GM19025 (cell line): Measurements from ENCODE around the gene LAGE3.
A peak's percentile ranks its signal among the peaks of the same experiment; 100 is the strongest.

Experiments
- ATAC-seq: cut with Tn5 transposase; IDR thresholded peaks from one replicate; pipeline ENCODE4 v1.9.1; 2021; ENCODE audit warnings: mild to moderate bottlenecking, low read depth, moderate library complexity; ENCODE audit not compliant: unreplicated experiment

LAGE3 gene, protein sequence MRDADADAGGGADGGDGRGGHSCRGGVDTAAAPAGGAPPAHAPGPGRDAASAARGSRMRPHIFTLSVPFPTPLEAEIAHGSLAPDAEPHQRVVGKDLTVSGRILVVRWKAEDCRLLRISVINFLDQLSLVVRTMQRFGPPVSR

DNA sequence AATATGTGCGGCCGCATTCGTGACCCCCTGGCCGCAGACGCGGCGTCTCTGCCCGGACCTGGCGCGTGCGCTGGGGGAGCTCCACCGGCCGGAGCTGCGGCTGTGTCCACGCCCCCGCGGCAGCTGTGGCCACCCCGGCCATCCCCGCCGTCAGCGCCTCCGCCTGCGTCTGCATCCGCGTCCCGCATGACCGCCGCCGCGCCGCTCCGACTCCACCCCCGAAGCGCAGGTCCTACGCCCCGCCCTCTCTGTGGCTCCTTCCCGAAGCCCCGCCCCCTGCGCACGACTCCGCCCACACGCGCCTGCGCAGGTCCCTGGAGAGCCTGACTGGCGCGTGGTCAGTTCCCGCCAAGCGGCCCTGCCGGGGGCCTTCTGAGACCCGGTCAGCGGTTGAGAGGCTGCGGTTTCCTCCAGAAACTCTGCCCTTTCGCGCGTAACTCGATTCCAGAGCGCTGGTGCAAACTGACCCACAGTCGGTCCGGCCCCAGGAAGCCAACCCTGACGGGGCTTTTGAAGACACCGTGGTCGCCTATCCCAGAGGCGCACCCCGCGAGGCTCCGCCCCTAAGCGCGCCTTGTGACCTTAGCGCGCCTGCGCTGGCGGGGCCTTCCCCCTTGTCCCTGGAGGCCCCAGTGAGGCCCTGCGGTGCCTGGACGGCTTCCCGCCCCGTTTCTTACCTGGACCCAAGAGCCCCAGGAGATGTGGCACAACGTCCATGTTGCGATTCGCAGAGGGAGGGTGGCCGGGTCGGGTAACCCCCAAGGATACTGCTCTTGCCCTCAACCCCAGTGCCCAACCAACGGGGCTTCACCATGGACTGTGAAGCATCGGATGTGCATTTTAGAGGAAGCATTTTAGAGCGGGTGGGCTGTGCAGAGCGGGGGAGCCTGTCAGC lies at the start of gene LAGE3:
TSS of gene LAGE3 (minus strand) at position 554 of the 895 bp plus-strand sequence. CDS start at position 188, 366 bp downstream.
- peak; percentile 85 for ATAC-seq

DNA sequence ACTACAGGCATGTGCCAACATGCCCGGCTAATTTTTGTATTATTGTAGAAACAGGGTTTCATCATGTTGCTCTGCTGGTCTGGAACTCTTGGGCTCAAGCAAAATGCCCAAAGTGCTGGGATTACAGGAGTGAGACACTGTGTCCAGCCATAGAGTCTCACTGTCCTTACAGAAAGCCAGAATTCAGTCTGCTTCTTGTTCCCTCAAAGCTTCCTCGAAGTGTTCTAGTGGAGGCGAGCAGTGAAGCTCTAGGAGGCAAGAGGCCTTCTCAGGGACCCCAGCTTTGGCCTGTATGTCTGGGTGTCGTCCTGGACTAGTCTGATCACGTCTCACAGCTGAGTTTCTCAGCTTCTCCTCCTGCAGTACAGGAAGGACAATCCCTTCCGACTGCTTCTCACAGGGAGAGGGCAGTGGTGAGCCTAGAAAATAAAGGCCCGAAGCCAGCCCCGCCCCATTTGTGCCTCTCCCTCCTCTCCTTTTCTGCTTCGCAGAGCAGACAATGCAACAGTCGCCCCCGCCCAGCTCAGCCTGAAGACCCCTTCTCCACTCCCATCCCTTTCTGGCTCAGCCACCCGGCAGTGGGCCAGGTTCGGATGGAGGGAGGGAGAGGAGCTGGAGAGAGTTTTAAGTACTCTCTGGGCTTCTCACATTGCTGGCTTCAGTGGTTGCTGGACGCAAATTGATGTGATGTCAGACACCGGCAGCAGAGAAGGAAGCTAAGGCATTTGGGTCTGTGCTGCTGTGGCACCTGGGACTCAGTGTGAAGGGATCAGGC lies 48.0 kb upstream of the LAGE3 start:
- peak; percentile 66 for ATAC-seq

DNA sequence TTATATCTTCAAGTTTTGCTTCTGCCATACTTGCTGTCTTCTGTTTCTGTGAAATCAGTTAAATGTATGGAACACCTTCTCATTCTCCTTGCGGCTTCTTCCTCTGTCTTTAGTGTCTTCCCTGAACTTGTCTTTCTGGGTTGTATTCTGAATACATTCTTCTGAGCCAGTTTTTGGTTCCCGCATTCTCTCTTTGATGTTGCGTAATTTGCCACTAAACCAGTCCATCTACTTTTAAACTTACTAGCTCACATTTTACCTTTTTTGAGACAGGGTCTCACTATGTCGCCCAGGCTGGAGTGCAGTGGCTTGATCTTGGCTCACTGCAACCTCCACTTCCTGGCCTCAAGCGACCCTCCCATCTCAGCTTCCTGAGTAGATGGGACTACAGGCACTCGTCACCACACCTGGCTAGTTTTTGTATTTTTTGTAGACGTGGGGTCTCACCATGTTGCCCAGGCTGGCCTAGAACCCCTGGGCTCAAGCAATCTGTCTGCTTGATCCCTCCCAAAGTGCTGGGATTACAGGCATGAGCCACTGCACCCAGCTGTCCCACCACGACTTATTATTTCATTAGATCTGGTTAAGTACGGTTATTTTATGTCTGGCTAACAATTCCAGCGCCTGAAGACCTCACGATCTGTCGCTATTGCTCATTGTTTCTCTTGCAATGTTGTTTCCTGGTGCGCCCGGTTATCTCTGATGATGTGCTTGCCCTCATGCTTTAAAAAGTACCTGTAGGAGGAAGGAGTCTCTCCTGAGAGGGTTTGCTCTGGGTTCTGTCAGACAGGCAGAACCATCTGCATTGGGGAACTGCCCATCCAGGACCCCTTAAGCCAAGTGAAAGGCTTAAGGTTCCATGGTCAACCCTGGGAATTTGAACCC lies 46.8 kb upstream of the LAGE3 start:
- no peak for ATAC-seq

DNA sequence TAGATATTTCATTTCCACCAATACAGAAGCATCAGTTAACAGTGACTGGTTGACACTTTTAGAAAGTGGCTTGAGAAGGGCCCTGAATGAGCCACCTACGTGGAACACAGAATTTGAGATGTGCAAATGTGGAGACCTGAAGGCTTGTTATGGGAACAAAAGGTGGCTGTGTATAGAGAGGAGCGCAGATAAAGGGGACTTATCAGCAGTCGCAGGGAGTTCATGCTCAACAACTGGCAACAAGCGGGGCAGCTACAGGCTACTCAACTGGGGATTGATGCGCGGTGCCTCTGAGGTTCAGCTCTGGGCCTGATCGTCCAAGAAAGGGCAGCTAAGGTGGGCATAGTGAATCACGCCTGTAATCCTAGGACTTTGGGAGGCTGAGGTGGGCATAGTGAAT lies 40.3 kb upstream of the LAGE3 start:
- no peak for ATAC-seq

DNA sequence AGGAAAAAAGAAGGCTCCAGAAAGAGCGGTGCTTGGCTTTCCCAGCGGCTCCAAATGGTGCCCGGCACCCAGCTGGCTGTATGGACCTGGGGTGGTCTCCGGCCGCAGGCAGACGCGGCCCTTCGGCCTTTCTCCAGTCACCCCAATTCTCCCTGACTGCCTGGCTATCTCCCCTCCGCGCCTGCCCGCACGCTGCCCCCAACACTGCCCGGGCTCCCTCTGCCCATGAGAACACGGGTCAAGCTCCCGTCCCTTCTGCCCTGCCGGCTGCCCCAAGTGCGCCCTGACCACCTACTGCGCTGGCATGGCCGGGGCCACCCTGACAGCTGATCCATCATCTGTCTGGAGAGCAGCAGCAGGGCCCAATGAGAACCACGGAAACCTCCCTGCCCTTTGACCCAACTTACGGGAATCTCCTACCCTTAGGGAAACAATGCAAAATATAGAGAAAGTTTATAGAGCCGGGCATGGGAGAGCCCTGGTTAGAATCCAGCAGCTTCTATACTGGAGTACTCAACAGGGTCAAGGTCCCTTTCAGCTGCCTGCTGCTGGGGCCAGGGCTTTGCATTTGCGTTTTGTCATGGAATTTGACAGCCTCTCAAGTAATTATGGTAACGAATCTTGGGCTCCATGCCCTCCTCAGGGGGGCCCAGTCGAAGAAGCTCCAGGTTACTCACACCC lies 38.2 kb upstream of the LAGE3 start:
- no peak for ATAC-seq

DNA sequence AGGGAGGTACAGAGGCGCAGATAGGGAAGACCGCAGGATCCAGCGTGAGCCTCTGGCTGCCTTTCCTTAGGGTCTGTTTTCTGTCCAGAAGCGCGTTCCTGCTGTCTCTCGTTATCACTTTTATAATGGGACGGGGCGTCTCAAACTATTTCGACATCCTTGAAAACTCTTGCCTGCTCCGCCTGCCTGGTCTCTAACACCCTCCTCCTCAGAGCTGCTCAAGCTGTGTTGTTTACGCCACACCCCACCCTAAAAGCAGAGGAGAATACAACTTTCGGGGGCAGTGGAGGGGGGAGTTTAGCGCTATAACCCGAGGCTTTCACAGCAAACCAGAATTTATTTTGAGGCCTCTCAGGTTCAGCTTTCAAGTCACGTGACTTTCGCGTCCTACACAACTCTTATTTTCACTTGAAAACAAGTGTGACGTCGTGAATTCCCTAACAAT lies 37.6 kb upstream of the LAGE3 start:
- no peak for ATAC-seq

DNA sequence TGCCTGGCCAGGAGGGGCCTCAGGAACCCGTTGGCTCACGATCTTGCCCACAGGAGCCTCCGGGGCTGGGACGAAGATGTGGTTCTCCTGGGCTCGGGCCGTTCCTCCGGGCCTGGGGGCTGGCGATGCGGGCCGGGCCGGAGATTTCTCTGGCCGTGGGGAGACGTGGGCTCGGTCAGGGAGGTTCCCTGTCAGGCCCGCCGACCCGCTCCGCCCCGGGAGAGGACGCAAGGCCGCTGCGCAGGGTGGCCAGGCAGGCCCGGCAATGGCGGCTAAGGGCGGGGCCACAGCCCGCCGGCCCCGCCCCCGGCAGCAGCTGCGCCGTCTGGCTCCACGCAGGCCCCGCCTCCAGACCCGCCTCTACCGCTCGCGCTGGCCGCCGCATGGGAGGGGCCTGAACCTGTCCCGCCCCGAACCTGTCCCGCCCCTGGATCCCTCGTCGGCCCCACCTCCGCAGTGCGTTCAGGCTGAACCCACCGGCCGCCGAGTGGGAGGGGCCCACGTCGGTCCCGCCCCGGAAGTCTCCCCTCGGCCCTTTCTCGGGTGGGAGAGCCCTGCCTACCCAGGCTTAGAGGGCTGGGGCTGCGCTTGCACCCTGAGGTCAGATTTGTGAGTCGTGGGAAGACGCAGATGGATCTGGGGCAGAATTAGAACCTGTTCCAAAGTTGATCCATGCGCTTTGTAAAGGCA lies 37.0 kb upstream of the LAGE3 start, which contains the start of gene FAM3A:
TSS of gene FAM3A (minus strand) at position 267 of the 690 bp plus-strand sequence. CDS start 460 bp downstream, outside the sequence.
- peak; percentile 95 for ATAC-seq

DNA sequence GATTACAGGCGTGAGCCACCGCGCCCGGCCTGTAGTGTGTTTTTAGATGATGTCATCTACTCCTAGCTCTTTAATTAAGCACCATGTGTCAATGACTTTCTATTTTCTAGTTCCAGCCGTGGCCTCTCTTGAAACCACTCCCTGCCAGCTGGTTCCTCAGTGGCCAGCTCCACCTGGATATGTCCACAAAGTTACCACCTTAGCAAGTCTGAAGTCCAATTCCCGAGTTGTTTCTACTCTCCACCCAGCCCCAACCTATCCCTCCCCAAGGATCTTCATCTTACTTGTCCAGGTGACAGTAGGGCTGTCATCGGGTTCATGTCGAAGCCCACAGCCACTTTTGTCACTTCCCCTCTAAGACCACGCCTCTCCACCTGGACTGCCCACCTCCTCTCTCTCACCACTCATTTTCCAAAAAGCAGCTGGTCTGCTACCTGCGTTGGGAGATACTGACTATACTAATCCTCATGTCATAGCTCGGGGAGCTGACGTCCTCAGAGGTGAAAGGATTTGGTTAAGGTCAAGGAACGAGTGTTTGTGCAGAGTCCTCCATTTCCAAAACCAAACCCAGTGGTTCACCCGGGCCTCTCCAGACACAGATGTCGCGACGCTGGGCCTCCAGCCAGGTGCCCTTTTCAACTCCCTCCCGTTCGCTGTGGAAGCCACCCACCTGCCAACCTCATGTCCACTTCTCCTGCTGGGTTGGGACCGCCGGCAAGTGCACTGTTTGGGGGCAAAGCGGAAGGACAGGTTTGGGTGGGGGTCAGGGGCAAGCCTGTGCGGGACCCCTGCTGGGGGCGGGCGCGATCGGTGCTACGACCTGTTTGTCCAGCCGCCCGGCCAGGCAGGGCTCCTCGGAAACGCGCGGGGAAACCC lies 36.2 kb upstream of the LAGE3 start:
- no peak for ATAC-seq

DNA sequence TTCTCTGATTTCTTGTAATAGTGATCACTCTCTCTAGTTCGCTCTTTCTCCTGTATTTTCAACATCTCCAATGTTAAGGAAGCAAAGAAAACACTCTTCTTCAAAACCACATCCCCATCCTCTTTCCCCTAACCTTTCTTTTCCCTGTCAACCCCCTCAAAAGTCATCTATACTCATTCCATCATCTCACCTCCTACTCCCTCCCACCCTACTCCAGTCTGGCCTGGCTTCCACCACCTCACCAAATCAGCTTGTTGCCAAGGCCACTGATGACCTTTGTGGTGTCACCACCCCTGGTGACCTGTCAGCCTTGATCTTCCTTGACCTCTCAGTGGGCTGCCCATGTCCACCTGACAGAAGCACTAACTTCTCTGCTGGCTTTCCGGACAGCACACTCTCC lies 34.6 kb upstream of the LAGE3 start:
- no peak for ATAC-seq

DNA sequence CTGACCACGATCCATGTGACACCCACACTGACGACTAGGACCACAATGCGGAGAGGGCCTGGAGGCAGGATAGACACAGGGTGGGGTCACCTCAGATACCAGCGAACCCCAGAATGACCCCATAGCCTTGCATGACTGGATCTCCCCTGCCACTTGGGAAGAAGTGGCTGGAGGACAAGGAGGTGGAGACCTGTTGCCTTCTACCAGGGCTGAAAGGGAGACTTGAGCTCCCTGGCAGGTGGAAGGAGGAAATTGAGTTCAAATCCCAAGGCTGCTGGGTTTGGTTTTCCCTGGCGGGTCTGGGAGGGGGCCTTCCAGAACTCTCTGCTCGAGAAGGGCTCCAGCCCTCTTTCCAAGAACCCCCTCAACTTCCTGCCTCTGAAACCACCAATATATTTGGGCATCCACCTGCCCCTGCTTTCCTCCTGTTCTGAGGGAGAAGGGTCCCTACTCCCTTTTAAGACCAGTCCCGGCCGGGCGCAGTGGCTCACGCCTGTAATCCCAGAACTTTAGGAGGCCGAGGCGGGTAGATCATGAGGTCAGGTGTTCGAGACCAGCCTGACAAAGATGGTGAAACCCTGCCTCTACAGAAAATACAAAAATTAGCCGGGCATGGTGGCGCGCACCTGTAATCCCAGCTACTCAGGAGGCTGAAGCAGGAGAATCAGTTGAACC lies 33.9 kb upstream of the LAGE3 start:
- ATAC-seq, result no peak

DNA sequence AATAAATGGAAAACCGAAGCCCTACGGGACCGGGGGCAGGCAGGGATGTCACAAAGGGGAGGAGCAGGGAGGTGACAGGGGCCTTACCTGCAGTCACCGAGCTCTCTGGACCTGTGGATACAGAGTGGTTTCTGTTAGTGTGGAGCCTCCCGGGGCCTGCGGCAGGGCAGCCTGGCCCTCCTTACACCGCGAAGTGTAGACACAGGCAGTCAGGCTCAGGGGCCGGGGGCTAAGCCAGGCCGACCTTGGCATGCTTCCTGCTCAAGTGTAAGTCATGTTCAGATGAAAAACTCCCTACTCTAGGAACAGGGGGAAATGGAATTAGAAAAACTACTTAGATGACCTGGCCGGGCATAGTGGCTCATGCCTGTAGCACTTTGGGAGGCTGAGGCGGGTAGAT lies 32.7 kb upstream of the LAGE3 start:
- ATAC-seq, result no peak

DNA sequence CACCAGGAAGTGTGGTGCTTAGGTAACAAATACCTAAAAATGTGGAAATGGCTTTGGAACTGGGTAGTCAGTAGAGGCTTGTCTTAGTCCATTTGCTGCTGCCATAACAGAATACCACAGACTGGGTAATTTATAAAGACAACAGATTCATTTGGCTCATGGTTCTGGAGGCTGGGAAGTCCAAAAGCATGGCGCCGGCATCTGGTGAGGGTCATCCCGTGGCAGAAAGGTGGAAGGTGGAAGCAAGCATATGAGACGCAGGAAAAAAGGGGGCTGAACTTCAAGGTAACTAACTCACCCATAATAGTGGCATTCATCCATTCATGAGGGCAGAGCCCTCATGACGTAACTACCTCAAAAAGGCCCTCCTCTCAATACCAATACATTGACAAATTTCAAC lies 30.4 kb upstream of the LAGE3 start:
- no peak for ATAC-seq

DNA sequence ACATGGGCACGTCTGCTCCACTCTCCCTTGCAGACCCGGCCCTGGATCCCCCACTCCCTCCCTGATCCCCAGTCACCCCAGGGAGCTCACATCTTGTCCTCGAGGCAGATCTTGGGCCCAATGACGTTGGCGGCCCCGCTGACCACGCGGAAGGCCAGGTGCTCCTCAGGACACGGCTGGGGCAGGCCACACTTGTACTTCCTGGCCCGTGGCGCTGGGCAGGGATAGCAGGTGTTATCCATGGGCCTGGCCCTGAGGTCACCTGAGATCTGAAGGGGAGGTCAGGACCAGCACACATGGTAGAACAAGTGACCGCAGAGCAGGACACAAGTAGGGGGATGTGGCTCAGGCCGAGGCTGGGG lies 29.3 kb upstream of the LAGE3 start:
- no peak for ATAC-seq

DNA sequence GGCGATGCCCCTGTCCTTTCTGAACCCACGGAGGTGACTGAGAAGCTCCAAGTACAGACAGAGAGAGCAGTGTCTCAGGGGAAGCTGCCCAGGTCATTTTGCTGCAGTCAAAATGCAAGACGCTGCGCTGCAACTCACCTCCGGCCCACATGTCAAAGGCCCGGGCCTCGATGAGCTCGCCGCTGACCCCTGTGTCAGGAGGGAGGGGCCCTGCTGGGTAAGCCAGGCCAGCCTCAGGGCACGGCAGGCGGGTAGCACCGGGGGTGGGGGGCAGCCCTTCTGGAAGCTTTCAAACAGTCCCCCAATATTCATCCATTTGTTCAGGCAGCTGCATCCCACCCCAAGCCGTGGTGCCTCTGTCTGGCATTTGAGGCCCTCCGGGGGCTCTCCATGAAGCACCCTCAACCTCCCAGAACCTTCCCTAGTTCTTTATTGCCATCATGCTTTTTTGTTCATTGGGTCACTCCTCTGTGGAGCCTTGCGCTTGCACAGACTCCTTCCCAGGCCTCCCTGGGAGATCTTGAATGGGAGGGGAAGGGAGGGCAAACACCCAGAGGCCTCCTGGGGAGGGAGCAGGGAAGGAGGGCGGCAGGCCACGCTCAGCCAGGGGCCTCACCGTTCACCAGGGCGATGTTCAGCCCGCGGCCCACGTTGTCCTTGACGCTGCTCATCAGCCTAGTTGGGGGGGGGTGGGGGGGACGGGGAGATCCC lies 28.7 kb upstream of the LAGE3 start:
- ATAC-seq, result no peak

DNA sequence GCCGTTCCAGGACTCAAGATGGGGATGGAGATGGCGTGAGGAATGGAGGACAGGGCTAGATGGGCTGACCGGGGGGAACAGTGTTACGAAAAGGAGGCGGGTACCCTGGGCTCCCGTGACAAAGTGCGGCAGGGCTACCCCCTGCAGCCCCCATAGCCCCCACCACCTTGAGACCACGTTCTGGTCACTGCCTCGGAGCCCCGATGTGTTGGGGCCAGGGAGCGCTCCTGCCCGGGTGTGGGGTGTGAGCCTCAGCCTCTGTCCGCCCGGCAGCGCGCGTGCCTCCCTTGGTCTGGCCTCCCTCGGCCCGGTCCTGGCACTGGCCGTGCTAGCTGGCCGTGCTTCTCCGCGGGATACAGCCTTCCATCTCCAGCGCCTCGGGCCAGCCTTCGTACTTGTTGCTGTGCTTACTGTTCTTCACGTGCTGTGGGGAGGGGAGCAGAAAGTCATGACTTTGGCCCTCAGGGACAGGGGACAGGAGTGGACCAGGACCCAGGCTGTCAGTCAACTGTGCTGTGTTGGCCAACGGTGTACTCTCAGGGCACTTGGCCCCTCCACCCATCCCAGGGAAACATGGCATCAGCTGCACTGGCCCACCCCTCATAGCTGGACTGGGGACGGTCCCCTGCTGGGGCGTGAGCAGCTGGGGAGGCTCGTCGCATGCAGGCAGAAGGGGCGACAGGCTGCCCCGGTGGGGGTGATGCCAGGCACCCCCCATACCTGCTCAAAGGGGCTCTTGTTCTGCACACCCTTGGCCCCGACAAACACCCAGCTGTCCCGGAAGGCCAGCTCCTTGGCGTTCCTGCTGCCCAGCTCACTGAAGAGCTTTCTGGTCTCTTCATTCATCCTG lies 27.6 kb upstream of the LAGE3 start:
- no peak for ATAC-seq

DNA sequence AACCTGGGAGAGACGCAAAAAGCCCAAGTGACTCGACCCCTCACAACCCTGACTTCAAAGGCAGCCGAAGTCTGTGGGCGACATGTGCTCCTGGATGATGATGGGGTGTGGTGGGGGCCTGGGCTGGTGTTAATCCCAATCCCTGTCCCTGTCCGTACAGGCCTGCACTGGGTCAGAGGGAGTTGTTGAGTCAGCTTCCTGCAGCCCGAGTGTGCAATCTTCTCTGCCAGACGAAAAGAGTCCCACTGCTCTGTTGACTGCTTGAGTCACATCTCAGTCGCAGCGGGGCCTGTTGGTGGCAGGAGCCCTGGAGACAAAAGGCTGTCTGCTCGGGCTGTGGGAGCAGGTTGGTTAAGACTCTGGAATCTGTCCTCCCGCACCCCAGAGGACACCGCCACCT lies 26.7 kb upstream of the LAGE3 start:
- no peak for ATAC-seq
